ENCODE data around the gene GNAT1. TPM values are rescaled to one million over a fixed set of nuclear protein-coding genes. Genes with fewer than 3 reads are reported as not detected.
A peak's percentile ranks its signal among the peaks of the same experiment; 100 is the strongest.

Gene GNAT1
- total RNA-seq, 4 donors from 2014 or later, result not detected

DNA sequence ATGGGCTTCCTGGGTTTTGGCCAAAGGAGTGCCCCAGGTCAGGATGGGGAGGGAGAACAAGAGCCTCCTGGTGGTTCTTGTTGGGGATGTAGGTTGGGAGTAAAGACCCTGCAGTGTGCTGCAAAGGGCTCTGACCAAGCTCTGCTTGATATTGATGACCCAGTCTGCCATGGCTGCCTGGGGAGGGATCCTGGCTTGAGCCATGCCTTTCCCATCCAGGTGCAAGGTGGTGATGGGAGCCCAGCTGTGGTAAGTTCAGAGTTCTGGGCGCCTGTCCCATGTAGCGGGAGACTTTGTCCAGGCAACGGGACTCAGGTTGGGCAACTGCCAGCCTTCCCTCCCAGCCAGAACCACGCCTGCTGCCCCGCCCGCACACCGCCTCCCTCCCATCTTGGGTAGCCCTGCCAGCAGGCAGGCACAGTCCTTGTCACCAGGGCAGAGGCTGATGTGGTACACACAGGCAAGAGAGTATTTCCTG is 47.2 kb downstream of the GNAT1 start:
- Histone ChIP-seq H3K36me3 (no peaks in the 10 kb centered on the region), H3K9me3 (no peaks in the 10 kb centered on the region), H3K27ac (peak overlapping the region; percentile 90 to 98 (median 96)), H3K4me1 (peaks cover 61 to 88% (median 63%) of the 10 kb centered on the region in 3 donors), H3K27me3 (no peaks in the 10 kb centered on the region), H3K4me3 (peak overlapping the region; percentile 74 to 96 (median 88))
- intact Hi-C loops (cut with DNase I), result no loop called here
- TF ChIP-seq, protein P1, sequence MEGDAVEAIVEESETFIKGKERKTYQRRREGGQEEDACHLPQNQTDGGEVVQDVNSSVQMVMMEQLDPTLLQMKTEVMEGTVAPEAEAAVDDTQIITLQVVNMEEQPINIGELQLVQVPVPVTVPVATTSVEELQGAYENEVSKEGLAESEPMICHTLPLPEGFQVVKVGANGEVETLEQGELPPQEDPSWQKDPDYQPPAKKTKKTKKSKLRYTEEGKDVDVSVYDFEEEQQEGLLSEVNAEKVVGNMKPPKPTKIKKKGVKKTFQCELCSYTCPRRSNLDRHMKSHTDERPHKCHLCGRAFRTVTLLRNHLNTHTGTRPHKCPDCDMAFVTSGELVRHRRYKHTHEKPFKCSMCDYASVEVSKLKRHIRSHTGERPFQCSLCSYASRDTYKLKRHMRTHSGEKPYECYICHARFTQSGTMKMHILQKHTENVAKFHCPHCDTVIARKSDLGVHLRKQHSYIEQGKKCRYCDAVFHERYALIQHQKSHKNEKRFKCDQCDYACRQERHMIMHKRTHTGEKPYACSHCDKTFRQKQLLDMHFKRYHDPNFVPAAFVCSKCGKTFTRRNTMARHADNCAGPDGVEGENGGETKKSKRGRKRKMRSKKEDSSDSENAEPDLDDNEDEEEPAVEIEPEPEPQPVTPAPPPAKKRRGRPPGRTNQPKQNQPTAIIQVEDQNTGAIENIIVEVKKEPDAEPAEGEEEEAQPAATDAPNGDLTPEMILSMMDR (IDR thresholded peaks at IDR 0.05), result no peak
- peak in 1 of 4 donors; percentile 14 for TF ChIP-seq POLR2A (IDR thresholded peaks at IDR 0.05)
- no peak for DNase-seq
- WGBS, 2 donors, result no CpG with 5 or more reads among the region's 7 CpGs

DNA sequence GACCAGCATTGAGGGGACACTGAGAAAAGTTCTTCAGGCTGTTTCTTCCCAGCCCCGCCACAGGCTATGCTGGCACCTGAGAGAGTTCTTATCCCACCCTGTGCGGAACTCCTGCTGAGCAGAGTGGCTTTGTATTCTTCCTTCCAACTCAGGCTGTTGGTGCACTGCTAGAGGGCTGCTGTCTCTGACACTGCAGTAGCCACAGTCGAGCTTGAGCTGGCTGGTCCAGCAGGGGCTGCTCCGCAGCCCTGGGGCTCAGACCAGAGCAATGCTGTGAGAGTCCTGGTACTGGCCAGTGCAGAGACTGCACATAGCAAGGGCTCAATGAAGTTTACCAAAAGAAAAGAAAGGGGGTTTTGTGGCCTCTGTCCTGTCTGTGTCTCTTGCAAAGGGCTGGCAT is 48.2 kb downstream of the GNAT1 start:
- Histone ChIP-seq H3K27ac (peak overlapping the region; percentile 12 to 98 (median 94)), H3K36me3 (peaks cover 0 to 5% (median 0%) of the 10 kb centered on the region in 3 donors), H3K4me1 (peaks cover 62 to 93% (median 72%) of the 10 kb centered on the region in 3 donors), H3K27me3 (no peaks in the 10 kb centered on the region), H3K4me3 (peak overlapping the region in 2 of 4 donors; percentile 84 to 91), H3K9me3 (no peaks in the 10 kb centered on the region)
- intact Hi-C loops (cut with DNase I), result no loop called here
- DNase-seq, result no peak
- 53 to 100% methylated on average over 2 to 3 of the region's 4 CpGs for WGBS, 2 donors
- TF ChIP-seq, protein P1 (IDR thresholded peaks at IDR 0.05), result no peak
- no peak for TF ChIP-seq POLR2A (IDR thresholded peaks at IDR 0.05)

DNA sequence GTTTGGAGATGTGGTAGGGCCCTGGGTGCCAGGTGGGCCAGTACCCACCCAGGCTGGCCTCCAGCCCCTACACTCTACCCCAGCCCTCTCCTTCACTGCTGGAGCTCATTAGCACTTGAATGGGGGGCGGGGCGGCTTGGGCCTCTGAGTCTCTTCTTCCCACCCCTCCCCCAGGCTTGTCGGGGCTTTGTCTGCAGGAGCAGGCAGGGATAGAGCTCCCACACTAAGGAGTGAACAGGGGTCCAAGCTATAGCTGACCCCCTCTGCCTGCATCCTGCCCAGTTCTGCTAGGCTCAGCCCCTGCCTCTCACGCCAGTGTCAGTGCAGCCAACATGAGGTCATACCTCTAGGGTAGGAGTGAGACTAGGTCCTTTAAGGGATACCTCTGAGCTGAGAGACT is 49.8 kb downstream of the GNAT1 start:
- Histone ChIP-seq H3K4me1 (peaks cover 73 to 99% (median 79%) of the 10 kb centered on the region in 3 donors), H3K36me3 (peaks cover 0 to 5% (median 0%) of the 10 kb centered on the region in 3 donors), H3K9me3 (no peaks in the 10 kb centered on the region), H3K27ac (peak overlapping the region; percentile 54 to 97 (median 92)), H3K27me3 (no peaks in the 10 kb centered on the region), H3K4me3 (peak overlapping the region in 1 of 4 donors; percentile 33)
- no peak for DNase-seq
- intact Hi-C loops (cut with DNase I), result no loop called here
- whole genome bisulfite sequencing, 2 donors, result no CpG with 5 or more reads among the region's 4 CpGs
- TF ChIP-seq, protein P1 (IDR thresholded peaks at IDR 0.05), result no peak
- TF ChIP-seq POLR2A (IDR thresholded peaks at IDR 0.05), result no peak

DNA sequence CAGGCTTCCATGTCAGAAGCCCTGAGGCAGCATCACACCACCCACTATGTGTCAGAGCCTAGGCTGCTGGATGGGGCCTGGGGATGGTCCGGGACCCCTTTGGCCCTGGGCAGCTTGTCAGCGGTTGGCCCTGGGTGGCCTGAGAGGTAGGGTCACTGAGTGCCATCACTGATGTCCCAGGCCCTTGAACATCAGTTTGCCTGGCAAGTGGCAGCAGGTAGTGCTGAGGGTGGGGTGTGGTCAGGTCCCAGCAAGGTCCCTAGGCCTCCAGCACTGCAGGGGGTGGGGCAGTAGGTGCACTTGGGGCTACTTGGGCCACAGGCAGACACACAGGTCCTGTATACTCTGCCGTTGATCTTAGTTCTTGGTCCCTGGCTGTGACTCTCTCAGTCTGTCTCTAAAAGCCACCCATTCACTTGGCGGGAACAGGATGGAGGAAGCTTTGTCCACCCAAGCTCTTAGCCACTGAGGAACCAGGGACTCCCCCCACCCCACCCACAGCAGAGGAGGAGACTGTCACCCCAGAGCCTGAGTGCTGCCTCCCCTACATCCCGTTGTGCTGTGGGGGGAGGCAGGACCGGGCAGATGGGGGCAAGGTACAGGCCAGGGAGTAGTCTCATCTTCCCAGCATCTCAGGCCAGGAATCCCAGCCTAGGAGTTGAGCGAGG is 50.4 kb downstream of the GNAT1 start:
- no peak for DNase-seq
- Histone ChIP-seq H3K9me3 (no peaks in the 10 kb centered on the region), H3K4me3 (peak overlapping the region in 2 of 4 donors; percentile 2 to 33), H3K27ac (peak overlapping the region; percentile 54 to 97 (median 92)), H3K36me3 (peaks cover 0 to 5% (median 0%) of the 10 kb centered on the region in 3 donors), H3K27me3 (no peaks in the 10 kb centered on the region), H3K4me1 (peaks cover 77 to 100% (median 86%) of the 10 kb centered on the region in 3 donors)
- 28% methylated on average over 3 of the region's 7 CpGs; no CpG with 5 or more reads in 1 of the 2 donors for WGBS, 2 donors
- no peak for TF ChIP-seq POLR2A (IDR thresholded peaks at IDR 0.05)
- TF ChIP-seq, protein P1 (IDR thresholded peaks at IDR 0.05), result no peak
- intact Hi-C loops (cut with DNase I), result no loop called here

DNA sequence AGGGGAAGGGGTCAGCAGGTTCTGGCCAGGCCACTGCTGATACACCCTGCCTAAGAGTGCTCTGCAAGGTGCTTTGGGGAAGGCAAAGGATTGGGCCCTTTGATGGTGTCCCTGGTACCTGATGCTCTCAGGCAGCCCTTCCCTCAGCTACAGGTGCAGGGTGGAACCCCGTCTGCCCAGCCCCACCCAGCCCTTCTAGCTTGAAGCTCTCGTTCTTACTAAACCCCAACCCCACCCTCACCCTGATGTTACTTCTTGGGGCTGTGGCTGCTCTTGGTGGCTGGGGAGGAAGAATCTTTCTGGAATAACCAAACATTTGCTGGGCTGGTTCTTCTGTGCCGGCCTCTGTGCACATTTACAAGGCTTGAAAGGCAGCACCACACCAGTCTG is 51.0 kb downstream of the GNAT1 start:
- TF ChIP-seq POLR2A (IDR thresholded peaks at IDR 0.05), result no peak
- TF ChIP-seq, protein P1 (IDR thresholded peaks at IDR 0.05), result no peak
- Histone ChIP-seq H3K4me3 (peak overlapping the region in 2 of 4 donors; percentile 2 to 33), H3K27ac (peak overlapping the region; percentile 54 to 97 (median 92)), H3K9me3 (no peaks in the 10 kb centered on the region), H3K27me3 (no peaks in the 10 kb centered on the region), H3K4me1 (peaks cover 77 to 100% (median 91%) of the 10 kb centered on the region in 3 donors), H3K36me3 (peaks cover 0 to 7% (median 0%) of the 10 kb centered on the region in 3 donors)
- 7 to 60% methylated on average over 1 to 2 of the region's 3 CpGs for WGBS, 2 donors
- intact Hi-C loops (cut with DNase I), result no loop called here
- no peak for DNase-seq
